ENCODE measurements around the gene MED28.
A peak's percentile ranks its signal among the peaks of the same experiment; 100 is the strongest.

MED28 gene

GRCh38 chr4:17636696-17637622 lies 22.5 kb downstream of the MED28 start:
- no peak overlapping the region for H3K4me3 ChIP-seq (ENCODE audit: low read depth, low read length)
- H3K4me1 ChIP-seq (ENCODE audit: control insufficient read depth in 1 of 2, insufficient read depth in 2 of 2, low read length in 2 of 2) = no peaks in the 10 kb centered on the region
- no peak overlapping the region for H2BK12ac ChIP-seq (ENCODE audit: low read length)
- no peak overlapping the region for H4K8ac ChIP-seq (ENCODE audit: low read depth, low read length)
- no peak overlapping the region for H3K23ac ChIP-seq (ENCODE audit: low read length)
- no peak overlapping the region for H3K27ac ChIP-seq (ENCODE audit: low read depth, low read length)
- no CpG with 5 or more reads among the region's 32 CpGs for WGBS (ENCODE audit: extremely low coverage, insufficient coverage, insufficient read length)
- H3K79me1 ChIP-seq (ENCODE audit: low read length) = no peaks in the 10 kb centered on the region
- DNase-seq = peak; percentile 74 to 89
- H4K91ac ChIP-seq (ENCODE audit: low read depth, low read length) = no peak overlapping the region
- H3K9ac ChIP-seq (ENCODE audit: low read length) = peak overlapping the region; percentile 70
- no peak overlapping the region for H3K4ac ChIP-seq (ENCODE audit: low read depth, low read length)
- no peaks in the 10 kb centered on the region for H3K79me2 ChIP-seq (ENCODE audit: control insufficient read depth, insufficient read depth, low read length, poor library complexity)
- no peak overlapping the region for H2BK5ac ChIP-seq (ENCODE audit: low read depth, low read length, poor library complexity)
- peaks cover 27 to 39% of the 10 kb centered on the region in 2 experiments for H3K36me3 ChIP-seq (ENCODE audit: control insufficient read depth in 1 of 2, insufficient read depth in 2 of 2, low read length in 2 of 2)
- H3K18ac ChIP-seq (ENCODE audit: low read length) = no peak overlapping the region
- no peak overlapping the region for H4K12ac ChIP-seq (ENCODE audit: low read depth, low read length)
- no peak overlapping the region for H3K14ac ChIP-seq (ENCODE audit: low read length)
- H3K4me2 ChIP-seq (ENCODE audit: low read length) = no peak overlapping the region
- no peaks in the 10 kb centered on the region for H3K9me3 ChIP-seq (ENCODE audit: insufficient read depth, low read depth, low read length)
- H2AFZ ChIP-seq (ENCODE audit: insufficient read depth, low read length, poor library complexity) = no peak overlapping the region
- H2AK5ac ChIP-seq (ENCODE audit: low read length) = no peak overlapping the region
- H2BK120ac ChIP-seq (ENCODE audit: insufficient read depth, low read length, poor library complexity) = no peak overlapping the region
- no peaks in the 10 kb centered on the region for H3K27me3 ChIP-seq (ENCODE audit: insufficient read depth, low read length)

- Histone ChIP-seq H3K79me1 (ENCODE audit: low read length) (no peaks in the 10 kb centered on the region), H3K9ac (ENCODE audit: low read length) (no peak overlapping the region), H3K14ac (ENCODE audit: low read length) (no peak overlapping the region), H4K91ac (ENCODE audit: low read depth, low read length) (no peak overlapping the region), H2BK5ac (ENCODE audit: low read depth, low read length, poor library complexity) (no peak overlapping the region), H3K27ac (ENCODE audit: low read depth, low read length) (no peak overlapping the region), H4K8ac (ENCODE audit: low read depth, low read length) (no peak overlapping the region), H2AFZ (ENCODE audit: insufficient read depth, low read length, poor library complexity) (no peak overlapping the region), H3K4me3 (ENCODE audit: low read depth, low read length) (no peak overlapping the region), H2AK5ac (ENCODE audit: low read length) (no peak overlapping the region), H3K18ac (ENCODE audit: low read length) (no peak overlapping the region), H2BK12ac (ENCODE audit: low read length) (no peak overlapping the region), H3K9me3 (ENCODE audit: insufficient read depth, low read depth, low read length) (peaks cover 4% of the 10 kb centered on the region), H3K23ac (ENCODE audit: low read length) (no peak overlapping the region), H3K79me2 (ENCODE audit: control insufficient read depth, insufficient read depth, low read length, poor library complexity) (no peaks in the 10 kb centered on the region), H4K12ac (ENCODE audit: low read depth, low read length) (peak overlapping the region; percentile 16), H2BK120ac (ENCODE audit: insufficient read depth, low read length, poor library complexity) (no peak overlapping the region), H3K4me1 (ENCODE audit: control insufficient read depth in 1 of 2, insufficient read depth in 2 of 2, low read length in 2 of 2) (no peaks in the 10 kb centered on the region), H3K4ac (ENCODE audit: low read depth, low read length) (no peak overlapping the region), H3K36me3 (ENCODE audit: control insufficient read depth in 1 of 2, insufficient read depth in 2 of 2, low read length in 2 of 2) (peaks cover 19 to 23% of the 10 kb centered on the region in 2 experiments), H3K4me2 (ENCODE audit: low read length) (no peak overlapping the region), H3K27me3 (ENCODE audit: insufficient read depth, low read length) (no peaks in the 10 kb centered on the region)
- DNase-seq = no peak
- WGBS (ENCODE audit: extremely low coverage, insufficient coverage, insufficient read length) = no CpG with 5 or more reads among the region's 7 CpGs
These were observed 24.7 kb downstream of the MED28 start for GRCh38 chr4:17639136-17639535.

DNA sequence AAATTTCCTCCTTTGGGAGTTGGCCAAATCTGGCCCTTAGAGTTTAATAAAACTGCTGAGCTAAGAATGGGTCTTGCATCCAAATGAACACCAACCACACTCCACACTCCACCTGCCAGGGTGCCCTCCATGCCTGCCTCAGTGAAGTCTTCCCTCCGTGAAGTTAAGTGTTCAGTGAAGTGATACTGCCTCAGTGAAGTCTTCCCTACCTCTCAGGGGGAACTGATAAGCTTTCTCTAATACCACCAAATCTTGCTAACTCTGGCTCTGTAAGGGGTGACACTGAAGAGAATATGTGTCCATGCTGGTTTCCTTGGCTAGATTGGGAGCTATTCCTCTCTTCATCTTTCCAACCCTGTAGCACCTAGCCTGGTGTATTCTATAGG lies 27.9 kb downstream of the MED28 start:
- no peaks in the 10 kb centered on the region for H3K4me1 ChIP-seq (ENCODE audit: control insufficient read depth in 1 of 2, insufficient read depth in 2 of 2, low read length in 2 of 2)
- H3K79me1 ChIP-seq (ENCODE audit: low read length) = no peaks in the 10 kb centered on the region
- H3K4me3 ChIP-seq (ENCODE audit: low read depth, low read length) = no peak overlapping the region
- H2BK120ac ChIP-seq (ENCODE audit: insufficient read depth, low read length, poor library complexity) = no peak overlapping the region
- no peak overlapping the region for H3K4me2 ChIP-seq (ENCODE audit: low read length)
- no peak overlapping the region for H2AK5ac ChIP-seq (ENCODE audit: low read length)
- H4K8ac ChIP-seq (ENCODE audit: low read depth, low read length) = no peak overlapping the region
- DNase-seq = no peak
- H3K14ac ChIP-seq (ENCODE audit: low read length) = no peak overlapping the region
- no peak overlapping the region for H3K27ac ChIP-seq (ENCODE audit: low read depth, low read length)
- no peak overlapping the region for H3K9ac ChIP-seq (ENCODE audit: low read length)
- H3K23ac ChIP-seq (ENCODE audit: low read length) = no peak overlapping the region
- no peak overlapping the region for H3K4ac ChIP-seq (ENCODE audit: low read depth, low read length)
- no peak overlapping the region for H3K18ac ChIP-seq (ENCODE audit: low read length)
- H2BK12ac ChIP-seq (ENCODE audit: low read length) = no peak overlapping the region
- H3K79me2 ChIP-seq (ENCODE audit: control insufficient read depth, insufficient read depth, low read length, poor library complexity) = no peaks in the 10 kb centered on the region
- no peak overlapping the region for H2BK5ac ChIP-seq (ENCODE audit: low read depth, low read length, poor library complexity)
- no peak overlapping the region for H4K91ac ChIP-seq (ENCODE audit: low read depth, low read length)
- no CpG with 5 or more reads among the region's 1 CpG for WGBS (ENCODE audit: extremely low coverage, insufficient coverage, insufficient read length)
- no peak overlapping the region for H4K12ac ChIP-seq (ENCODE audit: low read depth, low read length)
- H3K9me3 ChIP-seq (ENCODE audit: insufficient read depth, low read depth, low read length) = peaks cover 4% of the 10 kb centered on the region
- no peaks in the 10 kb centered on the region for H3K27me3 ChIP-seq (ENCODE audit: insufficient read depth, low read length)
- no peak overlapping the region for H2AFZ ChIP-seq (ENCODE audit: insufficient read depth, low read length, poor library complexity)
- H3K36me3 ChIP-seq (ENCODE audit: control insufficient read depth in 1 of 2, insufficient read depth in 2 of 2, low read length in 2 of 2) = peaks cover 14% of the 10 kb centered on the region in 2 experiments

GRCh38 chr4:17646693-17647092 lies 32.3 kb downstream of the MED28 start:
- no CpG with 5 or more reads among the region's 3 CpGs for WGBS (ENCODE audit: extremely low coverage, insufficient coverage, insufficient read length)
- H3K4me3 ChIP-seq (ENCODE audit: low read depth, low read length) = no peak overlapping the region
- H2AK5ac ChIP-seq (ENCODE audit: low read length) = no peak overlapping the region
- no peak overlapping the region for H2BK120ac ChIP-seq (ENCODE audit: insufficient read depth, low read length, poor library complexity)
- H4K12ac ChIP-seq (ENCODE audit: low read depth, low read length) = no peak overlapping the region
- DNase-seq = no peak
- H3K27ac ChIP-seq (ENCODE audit: low read depth, low read length) = no peak overlapping the region
- no peaks in the 10 kb centered on the region for H3K79me2 ChIP-seq (ENCODE audit: control insufficient read depth, insufficient read depth, low read length, poor library complexity)
- no peak overlapping the region for H3K4ac ChIP-seq (ENCODE audit: low read depth, low read length)
- H3K4me1 ChIP-seq (ENCODE audit: control insufficient read depth in 1 of 2, insufficient read depth in 2 of 2, low read length in 2 of 2) = no peaks in the 10 kb centered on the region
- H3K27me3 ChIP-seq (ENCODE audit: insufficient read depth, low read length) = no peaks in the 10 kb centered on the region
- no peak overlapping the region for H2BK12ac ChIP-seq (ENCODE audit: low read length)
- no peak overlapping the region for H2BK5ac ChIP-seq (ENCODE audit: low read depth, low read length, poor library complexity)
- no peak overlapping the region for H3K23ac ChIP-seq (ENCODE audit: low read length)
- no peak overlapping the region for H4K8ac ChIP-seq (ENCODE audit: low read depth, low read length)
- peaks cover 0 to 2% of the 10 kb centered on the region in 2 experiments for H3K36me3 ChIP-seq (ENCODE audit: control insufficient read depth in 1 of 2, insufficient read depth in 2 of 2, low read length in 2 of 2)
- no peak overlapping the region for H3K14ac ChIP-seq (ENCODE audit: low read length)
- no peak overlapping the region for H3K9ac ChIP-seq (ENCODE audit: low read length)
- peaks cover 8% of the 10 kb centered on the region for H3K9me3 ChIP-seq (ENCODE audit: insufficient read depth, low read depth, low read length)
- no peak overlapping the region for H3K4me2 ChIP-seq (ENCODE audit: low read length)
- H4K91ac ChIP-seq (ENCODE audit: low read depth, low read length) = no peak overlapping the region
- no peak overlapping the region for H3K18ac ChIP-seq (ENCODE audit: low read length)
- H3K79me1 ChIP-seq (ENCODE audit: low read length) = no peaks in the 10 kb centered on the region
- H2AFZ ChIP-seq (ENCODE audit: insufficient read depth, low read length, poor library complexity) = no peak overlapping the region
